Stimulated activated CD4-positive, alpha-beta T cell treated with anti-CD3 and anti-CD28 coated beads, Interleukin-1b, Interleukin-23, amount 100 ng/mL, for 24 hours (primary cell): Measurements from ENCODE around the gene ZBTB20.

Experiments used
- DNase-seq, 4 experiments: peaks; one replicate each; pipeline ENCODE4 v3.0.0-alpha.2; 2020; ENCODE audit warnings: low read depth in 4 of 4, low spot score in 1 of 4

The ZBTB20 gene

DNA sequence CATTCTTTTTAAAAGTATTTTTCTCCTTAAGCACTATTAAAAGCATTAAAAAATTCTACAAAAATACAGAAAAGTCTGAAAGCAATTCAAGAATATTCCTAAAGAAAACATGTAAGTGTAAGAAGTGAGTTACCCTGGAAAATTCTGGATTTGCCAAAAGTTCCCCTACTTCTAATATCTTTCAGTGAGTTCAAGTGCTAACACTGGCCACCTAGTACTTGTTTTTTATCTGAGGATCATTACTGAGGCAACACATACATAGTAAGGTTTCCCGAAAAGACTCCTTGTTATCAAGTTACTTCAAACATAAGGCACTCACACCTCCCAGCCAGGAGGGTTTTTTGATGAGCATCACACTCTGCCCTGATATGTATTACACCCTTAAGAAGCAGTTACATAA, 694.8 kb downstream of the ZBTB20 start:
- no peak for DNase-seq

DNA sequence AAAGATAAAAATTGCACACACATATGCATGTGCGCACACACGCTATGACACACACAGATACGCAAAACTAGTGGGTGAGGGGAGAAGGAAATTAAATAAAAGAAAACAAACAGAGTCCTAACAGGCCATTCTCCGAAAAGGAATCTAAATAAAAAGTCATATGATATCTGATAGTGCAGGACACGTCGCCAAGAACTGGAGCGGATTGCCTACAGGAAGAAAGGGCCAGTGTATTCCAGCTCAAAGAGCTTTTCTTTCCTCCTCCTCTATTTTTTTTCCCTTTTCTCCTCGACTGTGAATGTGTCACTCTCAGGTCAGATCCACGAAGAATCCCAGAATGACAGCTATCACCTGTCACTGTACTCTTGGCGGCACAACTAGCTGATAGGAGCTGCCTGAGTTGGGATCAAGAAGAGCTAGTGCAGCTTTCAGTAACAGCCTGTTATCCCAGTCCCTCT, 695.5 kb downstream of the ZBTB20 start:
- no peak for DNase-seq

DNA sequence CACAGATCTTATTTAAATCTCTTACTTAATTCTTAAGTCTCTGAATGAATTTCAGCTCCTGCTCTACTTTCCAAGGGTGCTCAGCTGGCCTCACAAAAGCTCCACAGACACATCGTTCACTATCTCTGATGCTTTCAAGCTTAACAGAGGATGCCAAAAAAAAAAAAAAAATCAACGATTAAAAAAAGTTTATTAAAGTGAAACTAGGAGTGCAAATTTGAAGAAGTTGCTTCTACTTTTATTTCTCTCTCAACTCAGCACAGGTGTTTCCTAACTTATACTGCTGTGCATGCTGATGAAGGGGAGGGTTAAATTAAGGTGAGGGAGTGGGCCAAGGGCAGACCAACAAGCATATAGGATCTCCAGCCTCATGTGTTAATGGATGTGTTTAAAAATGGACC, 696.0 kb downstream of the ZBTB20 start:
- no peak for DNase-seq

DNA sequence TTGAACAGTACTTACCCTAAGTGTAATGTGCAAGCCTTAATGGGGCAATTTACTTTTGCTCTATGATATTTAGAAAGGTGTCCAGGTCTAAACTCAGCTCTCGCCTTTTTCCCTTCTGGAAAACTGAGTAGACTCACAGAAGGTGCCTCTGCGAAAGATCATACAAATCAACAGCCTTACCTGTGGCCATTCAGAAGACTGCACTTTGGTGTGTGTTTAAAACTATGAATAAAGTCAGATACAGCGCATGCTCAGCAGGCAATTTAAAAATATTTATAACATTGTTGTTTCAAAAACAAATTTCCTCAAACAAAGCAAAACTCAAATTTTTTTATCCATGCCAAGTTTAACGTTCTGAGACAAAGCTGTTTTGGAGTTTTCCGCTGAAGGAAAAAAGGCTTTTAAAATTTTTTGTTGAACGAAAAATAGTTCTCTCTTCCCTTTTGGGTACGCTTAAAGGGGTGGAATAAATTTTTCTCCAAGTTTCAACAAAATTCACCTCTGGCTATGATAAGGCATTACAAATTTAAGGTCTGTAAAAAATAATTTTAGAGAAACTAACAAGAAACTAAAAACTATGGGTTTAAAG, 697.0 kb downstream of the ZBTB20 start:
- no peak for DNase-seq

DNA sequence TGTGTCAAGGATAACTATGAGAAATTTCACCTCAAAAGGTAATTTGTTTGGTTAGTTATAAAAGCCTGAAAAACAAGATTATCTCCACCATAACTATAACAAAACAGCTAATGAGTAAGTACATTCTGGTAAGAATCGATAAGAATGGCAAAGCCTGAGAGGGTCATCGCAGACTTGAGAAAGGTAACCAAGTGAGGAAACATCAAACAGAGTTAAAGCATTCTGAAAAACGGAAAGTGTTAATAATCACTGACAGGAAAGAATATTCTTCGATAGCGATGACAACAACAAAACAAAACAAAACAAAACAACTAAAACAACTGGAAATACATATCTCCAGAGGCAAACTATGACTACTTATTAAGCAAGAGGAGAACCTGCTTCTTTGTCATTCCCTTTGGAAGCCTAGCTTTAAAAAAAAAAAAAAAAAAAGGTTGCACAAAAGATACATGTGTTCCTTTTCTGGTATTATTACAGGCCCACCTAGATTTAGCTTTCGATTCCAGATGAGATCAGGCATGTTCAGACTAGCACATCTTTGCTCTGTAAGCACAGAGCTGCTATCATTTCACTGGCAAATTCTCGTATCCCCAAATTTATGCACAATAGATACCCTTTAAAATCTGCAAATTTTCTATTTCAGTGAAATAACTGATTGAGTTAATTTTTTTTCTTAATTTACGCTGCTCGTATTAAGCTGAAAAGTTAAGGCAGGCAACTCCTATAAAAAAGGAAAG, 697.6 kb downstream of the ZBTB20 start:
- DNase-seq = no peak

DNA sequence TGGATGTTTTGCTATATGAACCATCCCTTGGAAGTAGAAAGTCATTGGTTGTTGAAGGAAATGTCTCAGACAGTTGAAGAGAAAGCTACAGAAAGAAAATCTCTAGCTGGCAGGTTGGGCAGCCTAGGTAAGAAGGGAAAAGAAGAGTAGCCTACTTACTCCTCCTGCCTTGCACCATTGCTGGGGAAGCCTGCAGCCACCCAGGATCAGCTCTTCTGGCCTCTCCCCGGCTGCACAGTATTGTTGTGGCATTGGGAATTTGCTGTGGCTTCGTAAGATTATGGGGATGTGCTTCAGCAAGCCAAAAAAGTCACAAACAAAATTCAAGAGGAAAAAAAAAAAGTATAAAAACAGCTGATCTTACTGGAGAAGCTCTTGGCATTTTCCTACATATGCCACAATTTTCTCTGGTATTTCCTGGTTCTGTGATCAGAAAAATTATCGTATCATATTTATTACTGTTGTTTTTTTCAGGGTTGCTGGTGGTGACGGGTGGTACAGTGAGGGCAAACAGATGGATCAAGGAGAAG, 699.1 kb downstream of the ZBTB20 start:
- no peak for DNase-seq

DNA sequence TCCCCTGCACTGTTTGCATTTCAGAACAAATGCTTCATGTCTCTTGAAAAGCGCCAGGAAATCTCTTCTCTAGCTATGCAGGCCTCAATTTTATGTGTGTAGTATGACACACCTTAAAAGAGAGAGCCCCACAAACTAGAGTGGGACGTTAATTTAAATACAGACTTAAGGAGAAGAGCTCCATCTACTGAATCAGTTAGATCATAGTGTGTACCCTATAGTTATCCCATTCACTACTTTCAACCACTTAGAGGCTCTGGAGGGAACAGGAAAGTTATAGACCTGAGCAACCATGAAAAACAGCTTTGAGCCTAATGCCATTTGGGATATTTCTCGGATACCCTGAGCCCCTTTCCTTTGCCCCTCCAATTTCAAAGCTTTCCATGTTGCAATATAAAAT, 699.5 kb downstream of the ZBTB20 start:
- no peak for DNase-seq

DNA sequence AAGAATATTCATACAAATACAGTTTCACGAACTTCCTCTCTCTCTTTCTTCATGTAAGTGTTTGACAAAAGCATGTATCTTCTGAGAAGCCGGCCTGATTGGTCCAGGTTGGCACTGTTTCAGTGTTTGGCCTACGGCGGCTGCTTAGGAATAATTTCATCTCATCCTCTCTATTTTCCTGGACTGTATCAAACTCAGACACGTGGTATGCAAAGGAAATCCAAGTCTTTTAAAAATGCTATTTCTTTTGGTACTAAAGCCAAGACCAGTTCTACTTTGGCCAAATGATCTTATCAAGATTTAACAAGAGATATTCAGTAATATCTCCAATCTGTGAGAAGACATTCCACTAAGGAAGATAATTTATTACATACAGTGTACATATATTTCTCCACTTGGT, 700.5 kb downstream of the ZBTB20 start:
- DNase-seq = no peak

DNA sequence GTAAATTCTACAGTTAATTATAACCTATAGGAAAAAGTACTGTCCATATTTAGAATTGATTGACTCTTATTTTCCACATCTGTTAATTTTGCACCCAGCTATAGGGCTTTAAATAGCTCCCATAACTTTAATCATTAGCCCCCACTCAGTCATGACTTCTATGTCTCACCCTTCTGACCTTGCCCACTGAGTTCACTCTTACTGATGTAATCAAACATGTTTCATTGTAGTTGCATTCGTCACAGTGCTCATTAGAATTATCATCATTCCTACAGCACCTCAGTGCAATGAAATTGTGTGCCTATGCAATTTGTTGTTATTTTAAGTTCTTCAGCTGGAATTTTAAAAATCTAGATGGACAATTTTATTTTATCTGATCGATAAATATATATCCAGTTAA, 701.9 kb downstream of the ZBTB20 start:
- no peak for DNase-seq

DNA sequence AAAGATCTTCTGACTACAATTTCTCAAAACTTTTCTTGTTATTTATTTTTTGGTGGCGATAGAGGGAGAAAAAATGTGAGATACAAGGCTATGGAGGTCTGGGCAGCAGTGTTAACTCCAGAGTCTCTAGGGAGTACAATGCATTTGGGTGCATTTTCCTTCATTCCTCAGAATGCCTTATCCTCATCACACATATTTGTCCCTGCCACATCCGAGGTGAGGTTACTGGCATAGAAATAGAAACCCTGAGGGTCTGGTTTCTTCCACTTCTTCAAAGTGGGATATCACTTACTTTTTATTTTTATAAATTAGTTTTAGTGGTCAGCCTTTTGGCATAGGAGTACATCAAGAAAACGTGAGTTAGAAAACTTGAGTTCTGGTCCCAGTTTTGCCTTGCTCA, 702.9 kb downstream of the ZBTB20 start:
- DNase-seq = no peak

DNA sequence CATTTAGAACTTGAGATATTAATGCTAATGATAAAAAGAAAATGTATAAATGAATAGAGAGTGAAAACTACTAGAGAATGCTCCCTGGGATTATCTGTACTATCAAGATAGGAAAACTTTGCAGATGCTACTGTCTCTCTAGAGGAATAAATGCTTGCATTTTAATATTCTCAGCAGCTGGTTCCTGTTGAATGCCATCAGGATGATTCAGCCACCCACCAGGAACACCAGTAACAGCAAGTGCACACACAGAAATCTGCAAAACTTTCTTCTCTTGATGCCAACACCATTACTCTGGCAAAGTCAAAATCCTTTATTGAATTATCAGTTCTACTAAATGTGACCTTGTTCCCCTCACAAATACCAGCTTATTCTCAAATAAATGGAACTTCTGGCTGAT, 704.8 kb downstream of the ZBTB20 start:
- DNase-seq = no peak

DNA sequence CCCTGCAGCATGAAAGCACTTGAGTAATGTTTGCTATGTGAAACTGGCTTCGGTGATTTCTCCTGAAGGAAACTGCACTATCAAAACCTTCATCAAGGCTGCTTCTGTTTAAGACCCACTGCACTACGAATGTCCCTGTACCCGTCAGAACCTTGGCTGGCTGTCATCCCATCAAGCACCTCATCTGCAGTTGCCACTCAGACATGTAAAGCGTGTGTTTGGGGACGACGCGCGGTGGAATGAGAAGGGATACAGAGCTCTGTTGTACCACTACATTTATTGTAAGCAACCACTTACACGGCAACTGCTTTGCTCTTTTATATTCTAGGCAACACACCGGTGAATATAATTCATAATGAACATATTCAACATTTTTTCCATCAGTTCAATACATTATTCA, 705.7 kb downstream of the ZBTB20 start:
- no peak for DNase-seq

DNA sequence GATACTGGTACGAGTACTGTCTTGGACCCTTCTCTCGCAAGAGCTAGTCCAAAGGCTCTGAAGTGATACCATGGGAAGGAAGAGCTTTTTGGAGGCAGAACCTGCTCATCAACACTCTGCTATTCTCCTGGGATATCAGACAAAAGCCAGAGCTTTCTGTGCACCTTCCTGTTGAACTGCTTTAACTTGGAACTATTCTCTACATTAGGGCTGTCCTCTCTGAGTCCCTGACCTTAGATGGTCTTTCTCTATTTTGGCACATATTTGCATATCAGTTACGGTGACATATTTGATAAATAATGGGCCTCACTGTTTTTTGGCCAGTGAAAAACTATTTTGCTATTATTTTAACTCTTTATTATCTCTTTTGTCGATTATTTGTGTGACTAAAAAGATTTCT, 706.4 kb downstream of the ZBTB20 start:
- DNase-seq = no peak

DNA sequence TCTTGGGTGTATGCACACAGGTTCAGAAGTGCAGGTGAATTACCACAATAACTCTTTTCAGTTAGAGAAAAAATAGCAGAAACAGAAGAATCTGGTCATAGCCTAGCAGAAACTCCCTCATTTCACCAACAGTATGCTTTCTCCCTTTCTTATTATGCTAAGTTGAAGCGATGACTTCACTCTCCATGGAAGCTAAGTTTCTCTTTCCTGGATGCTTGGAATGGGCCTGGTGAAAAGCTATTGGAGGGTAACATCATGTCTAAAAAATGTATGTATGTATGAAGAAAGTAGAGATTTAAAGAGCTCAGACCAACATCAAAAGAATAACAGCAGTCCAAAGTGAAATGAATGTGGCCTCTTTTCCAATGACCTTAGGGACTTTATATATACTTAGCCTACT, 707.8 kb downstream of the ZBTB20 start:
- no peak for DNase-seq

DNA sequence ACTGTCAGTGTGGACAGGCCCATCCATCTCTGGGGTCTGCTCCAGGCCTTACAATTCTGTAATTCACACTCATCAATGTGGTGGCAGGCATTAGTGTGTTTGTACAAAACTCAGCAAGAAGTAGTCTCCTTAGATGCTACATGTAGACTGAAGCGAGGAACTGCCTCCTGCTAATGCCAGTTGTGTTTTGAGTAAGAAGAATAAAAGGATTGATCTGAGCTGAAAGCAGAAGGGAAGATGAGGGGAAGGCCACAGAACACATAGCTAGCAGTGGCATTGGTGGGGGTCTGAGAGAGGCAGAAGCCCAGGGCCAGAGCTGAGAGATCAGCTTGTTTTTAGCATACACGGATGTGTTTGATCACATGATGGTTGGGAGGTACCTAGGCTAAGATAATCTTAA, 709.2 kb downstream of the ZBTB20 start:
- no peak for DNase-seq

DNA sequence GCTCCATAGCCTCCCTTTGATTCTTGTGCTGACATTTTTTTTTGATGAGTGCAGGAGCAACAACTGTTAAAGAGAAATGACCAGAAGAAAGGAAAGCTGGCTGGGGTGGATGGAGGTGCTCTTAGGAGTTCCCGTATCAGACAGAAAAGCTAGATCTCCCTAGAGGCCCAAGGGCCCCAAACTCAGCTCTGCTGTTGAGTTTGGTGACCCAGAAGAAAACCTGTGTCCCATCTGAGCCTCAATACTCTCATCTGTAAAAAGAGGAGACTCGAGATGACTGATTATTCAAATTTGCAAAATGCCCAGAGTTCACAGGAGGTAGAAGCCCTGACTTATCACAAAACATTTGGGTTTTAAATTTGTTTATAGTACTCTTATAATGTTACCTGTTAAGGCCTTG, 710.9 kb downstream of the ZBTB20 start:
- DNase-seq = no peak

DNA sequence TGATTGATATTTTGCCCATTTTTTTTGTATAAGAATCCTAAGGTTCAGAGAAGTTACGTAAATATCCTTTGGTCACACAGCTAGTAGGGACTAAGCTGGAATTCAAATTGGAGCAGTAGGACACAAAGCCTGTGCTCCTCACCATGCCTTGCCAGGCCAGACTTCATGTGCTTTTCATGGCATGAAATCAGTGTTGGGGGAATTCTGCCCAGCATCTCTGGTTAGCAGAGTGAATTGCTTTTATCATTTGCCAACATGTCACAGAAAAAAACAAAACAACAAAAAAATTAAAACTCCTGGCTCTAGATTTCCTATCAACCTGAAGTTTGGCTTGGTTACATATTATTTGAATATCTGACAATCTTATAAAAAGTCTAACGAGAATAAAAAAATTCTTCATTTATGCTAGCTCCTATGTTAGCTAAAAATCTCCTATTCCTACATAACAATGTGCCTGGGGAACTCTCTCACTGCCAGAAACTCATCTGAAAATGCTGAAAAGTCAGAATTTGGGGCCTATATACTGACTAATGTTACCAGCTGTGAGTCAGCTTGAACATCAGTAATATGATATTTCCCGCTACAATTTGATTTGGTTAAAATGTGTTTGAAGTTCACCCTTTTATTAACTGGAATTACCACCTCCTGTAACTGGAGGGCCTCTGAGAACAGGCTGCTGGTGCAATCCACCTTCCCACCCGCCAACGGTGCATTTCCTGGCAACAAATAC, 711.5 kb downstream of the ZBTB20 start:
- DNase-seq = no peak

DNA sequence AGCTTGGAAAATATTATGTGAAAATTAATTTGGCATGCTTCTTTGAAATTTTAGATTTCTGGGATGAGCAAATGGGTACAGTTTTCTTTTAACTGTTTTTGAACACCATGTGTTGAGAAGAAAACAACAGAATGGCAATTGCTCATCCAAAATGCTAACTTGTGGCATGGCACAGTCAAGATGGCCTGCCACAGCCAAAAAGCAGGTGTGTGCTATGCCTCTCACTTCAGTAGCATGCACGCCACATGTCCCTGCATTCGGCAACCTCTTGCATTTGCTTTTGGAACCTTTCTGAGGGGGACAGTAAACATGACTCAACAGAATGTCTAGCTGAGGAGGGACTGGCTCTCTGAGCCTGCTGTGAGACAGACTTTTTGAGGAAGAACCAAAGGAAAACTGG, 714.8 kb downstream of the ZBTB20 start:
- no peak for DNase-seq

DNA sequence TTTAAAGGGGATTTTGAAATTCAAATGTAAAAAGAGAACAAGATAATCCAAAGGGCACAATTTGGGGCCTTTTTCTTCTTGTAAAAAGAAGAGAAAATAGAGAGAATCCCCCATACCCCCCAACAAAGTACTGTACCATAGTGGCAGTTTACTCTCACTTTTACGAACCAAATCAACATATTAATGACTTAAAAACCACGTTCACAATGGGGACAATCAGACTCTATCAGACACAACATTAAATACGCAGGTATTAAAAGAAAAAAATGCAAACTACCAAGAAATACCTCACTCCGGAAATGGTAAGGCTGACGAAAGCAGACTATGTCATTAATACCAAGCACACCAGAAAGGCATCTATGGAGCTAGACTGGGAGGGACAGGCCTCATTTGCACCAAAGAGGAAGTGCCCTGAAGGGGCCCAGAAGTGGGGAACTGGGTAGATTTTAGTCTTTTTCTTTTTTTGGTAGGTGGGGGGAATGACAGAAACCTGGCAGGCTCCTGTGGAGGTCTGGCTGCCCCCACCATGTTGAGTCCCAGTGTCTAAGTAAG, 719.0 kb downstream of the ZBTB20 start:
- no peak for DNase-seq

DNA sequence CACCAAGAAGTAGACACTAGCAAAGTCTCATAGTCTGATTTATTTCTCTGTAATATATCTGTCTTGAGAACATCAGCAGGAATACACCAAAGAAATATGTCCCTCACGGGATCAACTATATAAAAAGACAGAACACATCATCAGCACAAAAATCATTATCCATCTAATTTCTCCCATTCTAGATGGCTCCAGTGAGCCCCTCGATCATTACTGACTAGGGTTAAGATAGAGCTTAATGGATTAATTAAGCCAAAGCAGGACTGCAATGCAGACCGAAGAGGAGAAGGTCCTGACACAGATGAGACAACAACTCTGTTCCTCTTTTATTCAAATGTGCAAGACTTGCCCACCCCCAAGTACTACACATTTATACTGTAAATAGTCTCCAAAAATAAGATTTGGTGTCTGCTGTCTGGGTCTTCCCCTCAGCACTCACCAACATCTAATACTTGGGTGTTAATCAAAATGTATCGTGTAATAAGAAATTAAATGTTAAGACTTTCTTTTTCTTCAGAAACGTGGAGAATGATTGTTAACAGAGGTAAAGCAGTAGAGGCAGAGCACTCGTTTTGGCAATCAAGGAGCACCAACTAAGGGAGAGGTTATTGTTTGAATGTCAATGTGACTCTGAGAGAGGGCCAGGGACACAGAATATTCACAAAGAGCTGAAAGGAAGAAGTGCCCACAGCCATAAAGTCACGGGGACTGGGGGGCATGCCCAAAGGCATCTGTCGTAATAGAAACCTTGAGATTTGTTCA, 719.6 kb downstream of the ZBTB20 start:
- DNase-seq = no peak

DNA sequence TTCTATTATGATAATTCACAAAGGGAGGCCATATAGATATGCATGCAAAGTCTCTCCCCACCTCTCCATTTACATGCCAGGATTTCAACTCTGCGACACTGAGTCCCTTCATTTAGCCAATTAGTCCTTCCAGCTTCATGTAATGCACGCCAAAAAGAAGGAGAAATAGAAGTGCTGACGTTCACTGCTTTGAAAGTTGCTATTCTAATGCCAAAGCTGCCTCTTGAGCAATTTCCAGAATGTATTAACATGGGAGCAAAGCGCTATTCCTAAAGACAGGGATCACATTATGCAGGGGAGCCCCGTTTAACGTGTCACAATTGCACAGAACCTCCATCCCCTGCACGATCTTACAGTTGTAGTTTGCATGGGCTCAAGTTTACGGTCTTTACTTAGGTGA, 722.8 kb downstream of the ZBTB20 start:
- DNase-seq = no peak
